NT2/D1 (cell line): Measurements from ENCODE around the gene IPPK.

Source experiments
- DNase-seq: peaks from one replicate; pipeline ENCODE4 v3.0.0-alpha.2; 2011; ENCODE audit warnings: low read depth, low spot score
- H3K27me3 ChIP-seq: 2 replicates; pipeline ENCODE4 v1.6.0; 2011; ENCODE audit warnings: mild to moderate bottlenecking; ENCODE audit not compliant: insufficient read length, insufficient read depth
- H3K36me3 ChIP-seq: 2 replicates; pipeline ENCODE4 v1.6.1; 2011; ENCODE audit warnings: mild to moderate bottlenecking, low read length, mixed read lengths; ENCODE audit not compliant: insufficient read depth, insufficient read length
- H3K4me1 ChIP-seq: 2 replicates; pipeline ENCODE4 v1.5.1; 2011; ENCODE audit not compliant: insufficient read depth, insufficient read length
- H3K4me3 ChIP-seq: 2 replicates; pipeline ENCODE4 v1.5.1; 2011; ENCODE audit warnings: low read depth; ENCODE audit not compliant: insufficient read length
- H3K9ac ChIP-seq: 2 replicates; pipeline ENCODE4 v1.6.0; 2011; ENCODE audit warnings: low read depth; ENCODE audit not compliant: insufficient read length
- H3K9me3 ChIP-seq: 2 replicates; pipeline ENCODE4 v1.5.1; 2011; ENCODE audit warnings: mild to moderate bottlenecking, low read length; ENCODE audit not compliant: insufficient read depth
- SUZ12 ChIP-seq: IDR thresholded peaks from 2 replicates; pipeline ENCODE4 v1.6.1; 2011; ENCODE audit not compliant: insufficient read length, insufficient read depth; ENCODE audit errors: extremely low read depth
- YY1 ChIP-seq: IDR thresholded peaks from 2 replicates; pipeline ENCODE4 v1.6.1; 2011; ENCODE audit not compliant: insufficient read length, insufficient read depth
- ZNF274 ChIP-seq: IDR thresholded peaks from 2 replicates; pipeline ENCODE4 v1.6.1; 2011; ENCODE audit warnings: mild to moderate bottlenecking, low read depth, low read length

IPPK gene

DNA sequence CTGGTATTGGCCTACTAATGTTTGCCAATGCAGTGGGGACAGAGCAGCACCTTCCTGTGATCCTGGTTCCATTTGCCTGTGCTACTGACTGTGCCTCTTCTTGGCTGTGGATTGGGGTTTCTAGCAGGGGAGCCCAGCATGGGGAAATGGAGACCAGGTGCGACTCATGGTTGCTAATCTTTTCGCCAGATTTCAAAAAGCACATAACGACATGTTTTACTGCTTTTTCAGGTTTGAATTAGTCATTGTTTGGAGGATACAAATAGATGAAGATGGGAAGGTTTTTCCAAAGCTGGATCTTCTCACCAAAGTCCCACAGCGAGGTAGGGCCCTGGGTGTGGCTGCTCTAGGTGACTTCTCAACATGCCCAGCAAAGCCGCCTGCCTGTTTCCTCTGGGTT, 57.6 kb downstream of the IPPK start:
- Histone ChIP-seq H3K27me3 (no peaks in the 10 kb centered on the region), H3K4me3 (no peak overlapping the region), H3K4me1 (no peaks in the 10 kb centered on the region), H3K9me3 (no peaks in the 10 kb centered on the region), H3K9ac (no peak overlapping the region), H3K36me3 (peaks cover 71% of the 10 kb centered on the region)
- no peak for TF ChIP-seq YY1
- no peak for TF ChIP-seq SUZ12
- no peak for TF ChIP-seq ZNF274
- DNase-seq, result no peak

GRCh38 chr9:92611621-92612285, 58.2 kb downstream of the IPPK start:
- peaks cover 65% of the 10 kb centered on the region for H3K36me3 ChIP-seq
- H3K27me3 ChIP-seq, result no peaks in the 10 kb centered on the region
- TF ChIP-seq YY1, result no peak
- TF ChIP-seq ZNF274, result no peak
- no peak for TF ChIP-seq SUZ12
- no peak for DNase-seq
- no peaks in the 10 kb centered on the region for H3K9me3 ChIP-seq
- H3K4me3 ChIP-seq, result no peak overlapping the region
- no peak overlapping the region for H3K9ac ChIP-seq
- no peaks in the 10 kb centered on the region for H3K4me1 ChIP-seq

- H3K9me3 ChIP-seq, result peaks cover 6% of the 10 kb centered on the region
- H3K9ac ChIP-seq, result no peak overlapping the region
- H3K4me3 ChIP-seq, result no peak overlapping the region
- H3K36me3 ChIP-seq, result peaks cover 55% of the 10 kb centered on the region
- H3K27me3 ChIP-seq, result no peaks in the 10 kb centered on the region
- DNase-seq, result no peak
- H3K4me1 ChIP-seq, result no peaks in the 10 kb centered on the region
- TF ChIP-seq YY1 (no peak), SUZ12 (no peak), ZNF274 (no peak)
Observed at GRCh38 chr9:92610470-92611420, 59.2 kb downstream of the IPPK start.

DNA sequence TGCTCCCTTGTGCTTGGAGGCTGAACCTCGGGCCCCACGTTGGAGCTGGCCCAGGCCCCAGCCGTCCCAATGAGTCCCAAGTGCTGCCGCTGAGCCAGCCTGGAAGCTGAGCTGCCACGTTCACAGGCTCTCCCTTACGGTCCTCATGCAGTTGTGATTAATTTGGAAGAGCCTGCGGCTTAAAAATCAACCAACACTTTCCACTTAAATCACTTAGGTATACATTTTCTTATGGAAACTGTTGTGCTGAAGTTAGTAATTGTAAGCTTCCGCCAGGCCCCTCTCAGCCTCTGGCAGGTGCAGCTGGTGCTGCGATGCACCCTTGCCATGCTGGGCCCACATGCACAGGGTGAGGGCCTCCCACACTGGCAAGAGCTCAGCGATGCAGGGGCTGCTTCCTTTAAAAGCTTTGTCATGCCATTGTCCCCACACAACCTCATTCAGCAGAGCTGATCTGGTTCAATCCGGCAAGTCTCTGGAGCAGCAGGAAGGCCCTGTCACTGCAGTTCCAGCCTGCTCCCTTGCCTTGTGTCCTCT, 61.0 kb downstream of the IPPK start:
- peaks cover 15% of the 10 kb centered on the region for H3K9me3 ChIP-seq
- H3K4me3 ChIP-seq, result no peak overlapping the region
- no peak for DNase-seq
- H3K36me3 ChIP-seq, result peaks cover 38% of the 10 kb centered on the region
- TF ChIP-seq SUZ12, result no peak
- TF ChIP-seq YY1, result no peak
- TF ChIP-seq ZNF274, result no peak
- H3K4me1 ChIP-seq, result no peaks in the 10 kb centered on the region
- H3K27me3 ChIP-seq, result no peaks in the 10 kb centered on the region
- no peak overlapping the region for H3K9ac ChIP-seq

DNA sequence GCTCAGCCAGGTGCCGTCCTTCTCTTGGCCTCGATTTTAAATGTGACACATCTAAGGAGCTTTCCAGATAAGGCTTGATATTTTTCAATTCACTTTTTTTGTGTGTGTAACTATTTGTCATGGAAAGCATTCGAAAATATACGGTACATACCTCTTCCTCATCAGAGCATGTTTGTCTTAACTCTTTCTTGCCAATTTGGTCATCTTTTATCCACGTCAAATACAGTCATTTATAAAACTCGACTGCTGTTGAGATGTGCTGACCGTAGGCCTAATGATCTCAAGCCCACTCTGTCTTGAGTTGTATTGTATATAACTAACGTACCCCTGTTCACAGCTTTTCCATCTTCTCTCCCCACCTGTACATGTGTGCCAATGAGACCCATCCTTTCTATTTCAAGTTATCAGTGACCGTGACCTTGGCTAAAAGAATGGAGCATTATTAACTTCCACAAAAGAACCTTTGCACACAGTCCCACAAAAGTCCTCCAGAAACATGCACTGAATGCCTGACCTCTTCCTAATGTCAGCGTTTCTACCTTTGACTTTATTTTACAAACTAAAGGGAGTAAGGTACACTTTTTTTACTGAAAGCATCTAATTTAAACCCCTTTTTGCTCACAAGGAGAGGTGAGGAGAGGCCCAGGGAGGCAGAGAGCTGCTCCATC, 61.6 kb downstream of the IPPK start:
- no peak for DNase-seq
- H3K4me3 ChIP-seq, result no peak overlapping the region
- no peaks in the 10 kb centered on the region for H3K4me1 ChIP-seq
- H3K9ac ChIP-seq, result no peak overlapping the region
- peaks cover 32% of the 10 kb centered on the region for H3K36me3 ChIP-seq
- H3K9me3 ChIP-seq, result peaks cover 15% of the 10 kb centered on the region
- no peaks in the 10 kb centered on the region for H3K27me3 ChIP-seq
- no peak for TF ChIP-seq YY1
- no peak for TF ChIP-seq ZNF274
- TF ChIP-seq SUZ12, result no peak

DNA sequence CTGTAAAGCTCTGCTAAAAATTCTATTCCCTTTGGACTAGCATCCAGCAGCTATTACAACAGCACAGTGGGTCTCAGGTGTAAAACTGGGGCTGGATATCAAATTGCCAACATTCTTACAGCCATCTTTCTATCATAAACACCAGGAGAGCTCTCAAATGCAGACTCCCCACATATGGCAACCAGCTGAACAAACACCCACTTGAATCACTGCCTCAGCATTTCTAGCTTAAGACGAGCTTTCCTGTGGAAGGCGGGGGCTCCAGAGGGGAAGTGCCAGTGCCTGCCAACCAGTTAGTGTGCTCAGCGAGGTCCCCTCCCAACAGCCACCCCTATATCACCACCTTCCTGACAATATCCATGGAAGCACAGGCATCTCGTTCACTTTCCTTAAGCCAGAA, 62.2 kb downstream of the IPPK start:
- Histone ChIP-seq H3K4me3 (no peak overlapping the region), H3K9ac (no peak overlapping the region), H3K36me3 (peaks cover 26% of the 10 kb centered on the region), H3K4me1 (no peaks in the 10 kb centered on the region), H3K9me3 (peaks cover 15% of the 10 kb centered on the region), H3K27me3 (no peaks in the 10 kb centered on the region)
- TF ChIP-seq YY1 (no peak), ZNF274 (no peak), SUZ12 (no peak)
- DNase-seq, result no peak
